Measurements from ENCODE around the gene OTP.

The OTP gene

DNA sequence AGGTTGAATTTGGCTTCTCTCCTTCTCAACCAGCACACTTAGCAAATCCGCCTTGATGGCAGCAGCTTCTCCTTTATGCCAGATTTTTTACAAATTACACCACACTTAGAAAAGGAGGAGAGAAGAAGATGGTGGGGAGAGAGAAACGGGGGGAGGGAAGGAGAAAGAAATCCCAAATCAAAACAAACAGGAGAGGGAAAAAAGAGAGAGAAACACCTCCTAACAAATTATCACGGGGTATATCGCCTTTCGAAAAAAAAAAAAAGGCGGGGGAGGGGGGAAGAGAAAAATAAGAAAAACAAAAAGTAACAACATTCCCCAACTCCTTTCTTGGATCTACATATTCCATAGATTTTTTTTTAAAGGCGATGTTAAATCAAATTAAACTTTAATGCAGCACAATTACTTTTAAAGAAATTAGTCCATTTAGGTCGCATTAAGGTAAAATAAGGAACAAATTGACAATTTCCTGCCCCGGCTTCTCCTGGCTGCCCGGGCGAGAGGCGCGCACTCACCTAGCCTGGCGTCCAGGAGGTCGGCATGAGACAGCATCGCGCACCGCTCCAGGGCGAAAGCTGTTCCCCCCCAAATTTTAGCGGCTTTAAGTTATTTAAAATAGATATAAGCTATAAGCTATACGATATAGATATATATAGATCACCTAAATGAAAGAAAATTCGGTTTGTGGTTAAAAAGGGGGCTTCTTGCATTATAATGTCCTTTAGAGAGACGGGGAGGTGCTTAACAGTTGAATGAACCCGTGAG is at the start of gene OTP:
Gene OTP, minus strand, starts transcription at position 716 of the 765 bp plus-strand sequence. Its CDS starts 164 bp downstream, at position 552.
- no peak for DNase-seq (ENCODE audit: low read depth, low spot score)

DNA sequence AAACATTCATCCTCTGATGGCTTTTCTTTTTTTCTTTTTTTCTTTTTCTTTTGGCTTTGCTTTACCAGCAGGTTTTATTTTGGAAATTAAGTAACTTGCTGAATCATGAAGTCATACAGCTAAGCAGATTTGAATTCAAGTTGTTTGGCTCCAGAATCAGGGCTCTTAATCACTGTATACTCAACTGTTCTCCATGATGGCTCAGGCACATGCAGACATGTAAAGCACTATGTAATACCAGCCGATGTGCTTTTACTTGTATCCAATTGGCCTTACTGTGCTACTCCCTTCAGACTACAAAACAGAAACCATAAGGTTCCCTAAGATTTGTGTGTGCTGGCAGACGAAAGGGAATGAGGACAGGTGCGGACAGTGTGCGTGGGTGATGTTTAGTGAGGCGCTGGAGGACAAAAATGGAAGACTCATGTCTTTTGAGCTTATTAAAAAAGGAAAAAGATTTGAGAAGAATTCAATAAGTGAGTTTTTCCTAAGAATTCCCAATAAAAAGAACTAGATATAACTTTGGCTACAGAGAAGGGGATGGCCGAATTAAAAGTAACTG is 44.7 kb upstream of the OTP start:
- no peak for DNase-seq (ENCODE audit: low read depth, low spot score)

DNA sequence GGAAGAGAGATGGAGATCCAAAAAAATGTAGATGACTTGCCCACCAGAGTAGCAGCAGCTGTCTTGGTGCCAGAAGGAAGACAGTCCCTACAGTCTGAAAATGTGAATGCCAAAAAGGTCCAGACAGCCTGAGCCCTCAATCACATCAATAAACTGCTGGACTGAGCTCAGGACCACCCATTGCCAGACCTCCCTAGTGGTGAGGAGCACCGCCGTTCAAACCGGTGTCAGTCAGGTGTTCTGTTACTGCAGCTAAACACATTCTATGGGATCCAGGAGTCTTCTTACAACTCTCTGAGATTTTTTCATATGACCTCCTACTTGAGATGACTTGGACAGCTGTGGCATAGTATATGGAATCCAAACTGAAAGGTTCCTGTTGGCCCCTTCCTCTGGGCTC is 32.0 kb upstream of the OTP start:
- no peak for DNase-seq (ENCODE audit: low read depth, low spot score)

DNA sequence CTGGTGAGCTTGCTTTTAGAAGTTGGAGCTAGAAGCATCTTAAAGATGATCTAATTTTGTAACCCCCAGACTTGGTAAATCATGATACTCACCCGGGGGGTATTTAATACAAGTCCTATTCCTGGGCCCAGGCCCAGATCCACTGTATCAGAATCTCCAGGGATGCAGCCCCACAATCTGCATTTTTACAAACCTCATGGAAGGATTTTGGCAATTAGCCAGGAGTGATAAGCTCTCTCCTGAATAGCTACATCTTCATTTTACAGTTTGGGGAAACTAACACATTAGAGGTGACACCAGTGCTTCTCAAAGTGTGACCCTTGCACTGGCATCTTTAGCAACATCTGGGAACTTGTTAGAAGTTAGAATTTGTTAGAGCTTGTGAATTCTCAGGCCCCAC is 31.2 kb upstream of the OTP start:
- DNase-seq (ENCODE audit: low read depth, low spot score), result no peak

DNA sequence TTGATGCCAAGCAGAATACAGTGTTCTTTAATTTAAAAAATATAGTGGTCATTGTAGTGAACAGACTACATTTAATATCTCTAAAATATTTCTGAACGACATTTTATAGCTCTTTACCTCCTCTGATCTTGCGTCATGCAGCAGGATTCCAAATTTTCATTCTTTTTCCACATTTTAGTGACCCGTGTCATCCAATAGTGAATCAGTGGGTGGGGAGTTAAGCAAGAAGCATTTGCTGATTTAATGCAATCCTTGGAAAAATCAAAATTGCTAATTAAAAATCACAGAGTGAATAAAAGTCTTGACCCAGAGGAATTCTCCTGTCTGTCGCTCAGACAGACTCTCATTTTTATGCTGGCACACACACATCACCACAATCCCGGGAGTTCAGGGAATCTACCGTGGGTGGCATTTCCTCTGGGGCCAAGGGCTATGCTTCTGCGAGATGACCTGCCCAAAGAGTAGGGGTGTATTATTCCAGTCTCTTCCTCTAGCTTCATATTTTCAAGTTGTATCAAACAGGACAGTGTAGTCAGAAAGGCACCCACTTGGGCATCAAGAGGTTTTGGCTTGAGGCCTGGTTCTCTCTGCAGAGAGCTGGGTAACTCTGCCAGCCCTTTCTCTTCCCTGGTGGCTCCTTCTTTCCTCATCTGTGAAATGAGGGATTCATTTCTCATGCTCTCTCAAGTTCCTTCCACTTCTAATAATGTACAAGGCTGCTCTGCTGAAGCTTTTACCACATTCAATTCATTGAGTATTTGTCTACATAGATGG is 24.8 kb upstream of the OTP start:
- no peak for DNase-seq (ENCODE audit: low read depth, low spot score)

DNA sequence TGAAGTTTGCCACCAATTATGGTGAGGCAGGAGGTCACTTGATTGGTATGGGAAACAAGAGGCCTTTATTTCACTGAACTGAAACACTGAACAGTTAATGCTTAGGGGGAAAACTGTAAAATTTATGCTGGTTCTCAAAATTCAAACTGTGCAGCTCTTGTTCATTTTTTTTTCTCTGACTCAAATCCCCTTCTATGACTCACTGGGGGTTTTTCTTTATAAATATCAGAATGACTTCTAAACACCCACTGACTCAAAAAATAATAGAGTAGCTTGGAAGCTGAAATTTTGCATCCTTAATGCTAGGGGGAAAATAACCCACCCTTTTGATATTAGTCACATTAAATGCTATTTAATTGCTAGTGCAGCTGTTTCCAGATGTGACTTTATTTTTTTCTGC is 24.1 kb upstream of the OTP start:
- no peak for DNase-seq (ENCODE audit: low read depth, low spot score)

DNA sequence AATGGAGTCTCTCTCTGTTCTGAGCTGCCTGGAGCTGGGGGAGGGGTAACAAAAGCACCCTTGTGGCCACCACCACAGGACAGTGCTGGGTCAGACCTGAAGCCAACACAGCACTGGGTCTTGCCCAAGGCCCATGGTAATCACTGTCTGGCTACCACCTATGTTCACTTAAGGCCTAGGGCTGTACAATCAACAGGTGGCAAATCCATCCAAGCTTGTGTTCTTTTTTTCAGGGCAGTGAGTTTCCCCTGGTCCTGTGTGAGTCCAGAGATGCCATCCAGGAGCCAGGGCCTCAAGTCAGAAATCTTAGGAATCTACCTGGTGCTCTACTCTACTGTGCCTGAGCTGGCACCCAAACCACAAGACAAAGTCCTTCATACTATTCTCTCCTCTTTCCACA is 20.1 kb upstream of the OTP start:
- DNase-seq (ENCODE audit: low read depth, low spot score), result no peak

DNA sequence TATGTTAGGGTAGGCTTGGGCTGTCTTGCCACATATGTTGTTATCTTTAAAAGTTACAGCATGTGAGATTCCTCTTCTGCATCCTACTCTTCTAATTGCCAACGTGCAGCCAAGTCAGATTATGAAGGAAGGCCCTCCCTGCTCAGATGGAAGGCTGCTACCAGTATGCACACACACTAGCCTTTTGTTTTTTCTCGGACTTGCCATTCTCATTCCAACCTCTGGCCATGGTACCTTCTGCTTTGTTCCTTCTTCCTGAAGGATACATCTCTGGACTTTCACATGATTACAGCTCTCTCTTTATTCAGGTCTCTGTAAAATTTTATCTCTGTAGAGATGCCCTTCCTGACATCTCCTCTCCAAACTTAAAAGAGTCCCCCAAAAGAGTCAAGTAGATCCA is 12.8 kb upstream of the OTP start:
- DNase-seq (ENCODE audit: low read depth, low spot score), result no peak

DNA sequence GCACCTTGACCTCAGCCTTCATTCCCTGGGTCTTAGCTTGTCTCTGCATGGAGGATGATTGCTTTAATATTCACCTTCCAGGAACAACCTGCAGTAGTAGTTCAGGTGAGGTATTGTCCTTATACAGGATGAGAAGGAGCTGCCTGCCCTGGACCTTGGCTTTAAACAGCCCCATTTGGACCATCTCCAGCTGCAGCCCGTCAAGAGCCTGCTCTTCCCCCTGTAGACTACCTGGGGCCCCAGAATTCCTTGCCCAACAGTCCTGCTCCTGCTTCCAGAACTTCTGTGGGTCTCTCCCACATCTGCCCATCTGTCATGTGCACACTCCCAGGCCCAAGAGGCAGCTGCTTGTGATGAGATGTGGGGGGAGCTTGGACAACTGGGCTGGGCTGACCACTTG is 12.2 kb upstream of the OTP start:
- DNase-seq (ENCODE audit: low read depth, low spot score), result no peak

DNA sequence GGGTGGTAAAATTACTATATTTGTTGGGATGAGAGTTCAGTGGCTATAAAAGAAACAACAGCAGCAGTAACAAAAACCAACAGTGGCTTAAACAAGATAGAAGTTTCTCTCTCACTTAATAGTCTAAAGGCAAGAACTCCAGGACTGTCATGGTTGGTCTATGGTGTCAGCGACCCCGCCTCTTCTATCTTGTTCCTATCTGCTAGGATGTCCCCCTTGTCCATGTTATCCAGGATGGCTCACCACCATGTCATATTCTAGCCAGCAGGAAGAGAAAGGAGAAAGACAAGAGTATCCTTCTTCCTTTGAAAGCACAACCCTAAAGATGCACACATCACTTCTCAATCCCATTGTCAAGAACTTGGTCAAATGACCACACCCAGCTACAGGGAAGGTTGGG is 11.3 kb upstream of the OTP start:
- DNase-seq (ENCODE audit: low read depth, low spot score), result no peak

DNA sequence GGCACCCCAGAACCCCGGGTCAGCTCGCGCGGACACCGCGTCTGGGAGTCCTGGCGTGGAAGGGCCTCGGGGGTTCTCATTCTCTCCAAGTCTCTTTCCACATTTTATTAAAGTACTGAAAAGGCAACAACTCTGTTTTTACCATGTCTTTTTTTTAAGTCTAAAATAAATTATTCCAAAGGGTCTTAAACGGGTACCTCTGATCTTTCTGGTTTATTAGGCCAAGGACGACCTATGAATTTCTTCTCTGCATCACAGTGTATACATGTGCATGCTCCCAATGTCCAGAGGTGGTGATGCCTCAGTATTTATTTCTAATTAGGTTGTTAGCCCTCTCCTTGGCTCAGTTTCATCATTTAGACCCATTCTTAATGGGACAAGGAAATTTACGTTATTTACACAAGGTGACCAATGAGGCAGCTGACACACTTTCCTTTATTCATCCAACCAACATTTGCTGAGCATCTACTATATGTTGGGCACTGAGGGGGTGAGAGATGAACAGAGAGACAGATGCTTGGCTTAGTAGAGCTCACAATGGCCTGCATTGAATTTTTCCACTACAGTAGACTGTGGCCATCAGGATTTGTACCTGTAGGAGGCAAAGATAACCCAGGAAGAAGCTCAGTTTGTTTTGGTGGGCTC is 7.6 kb upstream of the OTP start:
- no peak for DNase-seq (ENCODE audit: low read depth, low spot score)

DNA sequence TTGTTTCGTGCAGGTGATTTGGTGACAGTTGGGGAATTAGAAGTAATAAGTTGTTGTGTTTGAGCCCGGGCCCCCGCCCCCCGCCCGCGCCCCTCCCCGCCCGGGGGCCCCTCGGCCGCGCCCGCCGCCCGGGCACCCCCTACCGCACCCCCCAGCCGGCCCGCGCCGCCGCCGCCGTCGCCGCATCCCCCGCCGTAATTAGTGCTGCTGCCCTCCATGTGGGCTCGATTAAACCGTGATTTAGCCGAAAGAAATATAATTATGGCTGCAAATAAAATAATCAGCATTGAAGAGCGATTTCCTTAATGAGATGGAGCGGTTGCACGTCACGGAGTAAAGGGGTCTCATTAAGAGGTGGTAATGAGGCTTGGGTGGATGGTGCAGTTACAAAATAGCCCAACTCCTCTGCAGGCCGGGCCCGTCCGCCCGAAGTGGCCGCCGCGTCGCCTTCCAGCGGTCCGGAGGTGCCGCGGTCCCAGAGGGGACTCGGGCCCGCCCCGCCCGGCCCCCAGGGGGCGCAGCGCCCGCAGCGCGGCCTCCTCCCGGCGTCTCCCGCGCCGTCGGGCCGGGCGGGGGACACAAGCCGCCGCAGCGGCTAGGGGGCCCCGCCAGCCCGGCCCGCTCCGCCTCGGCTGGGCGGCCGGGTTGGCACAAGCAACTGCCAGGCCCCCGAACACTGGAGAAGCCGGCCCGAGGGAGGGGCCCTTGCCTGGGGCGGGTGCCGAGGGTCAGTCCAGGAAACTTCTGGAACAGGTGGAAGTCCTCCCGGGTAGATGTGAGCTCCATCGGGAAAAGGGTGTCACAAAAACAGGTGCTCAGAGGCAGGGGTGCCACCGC is 6.9 kb upstream of the OTP start:
- no peak for DNase-seq (ENCODE audit: low read depth, low spot score)

DNA sequence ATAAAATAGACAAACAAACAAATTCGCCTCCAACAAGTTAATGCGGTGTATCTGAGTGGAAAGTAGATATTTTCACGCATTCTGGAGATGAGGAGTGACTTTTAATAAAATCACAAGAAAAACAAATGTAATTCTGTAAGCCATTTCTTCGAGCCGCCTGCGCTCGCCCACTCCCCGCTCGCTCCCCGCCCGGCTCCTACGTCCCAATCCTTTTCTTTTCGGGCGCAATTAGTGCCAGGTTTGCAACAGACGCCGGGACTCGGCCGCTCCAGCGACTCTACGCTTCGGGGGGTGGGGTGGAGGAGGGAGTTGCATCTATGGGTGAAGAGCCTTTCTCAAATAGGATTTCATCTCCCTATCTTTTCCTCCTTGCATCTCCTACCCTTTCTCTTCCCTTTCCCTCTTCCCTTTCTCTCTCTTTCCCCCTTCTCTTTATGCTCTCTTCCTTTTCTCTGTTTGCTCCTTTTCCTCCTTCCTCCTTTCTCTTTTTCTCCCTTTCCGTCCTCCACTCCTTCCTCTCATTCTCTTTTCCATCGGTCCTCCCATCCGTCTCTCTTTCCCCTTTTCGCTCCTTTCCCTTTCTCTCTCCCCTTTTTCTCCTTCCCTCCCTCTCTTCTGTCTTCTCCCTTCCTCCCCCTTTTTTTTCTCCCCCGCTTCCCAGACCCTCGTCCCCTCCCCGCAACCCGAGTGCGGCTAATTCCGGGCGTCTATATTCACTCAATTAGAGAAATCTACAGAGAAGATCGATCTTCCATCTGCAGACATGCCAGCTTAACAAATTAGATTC is 6.1 kb upstream of the OTP start:
- no peak for DNase-seq (ENCODE audit: low read depth, low spot score)

DNA sequence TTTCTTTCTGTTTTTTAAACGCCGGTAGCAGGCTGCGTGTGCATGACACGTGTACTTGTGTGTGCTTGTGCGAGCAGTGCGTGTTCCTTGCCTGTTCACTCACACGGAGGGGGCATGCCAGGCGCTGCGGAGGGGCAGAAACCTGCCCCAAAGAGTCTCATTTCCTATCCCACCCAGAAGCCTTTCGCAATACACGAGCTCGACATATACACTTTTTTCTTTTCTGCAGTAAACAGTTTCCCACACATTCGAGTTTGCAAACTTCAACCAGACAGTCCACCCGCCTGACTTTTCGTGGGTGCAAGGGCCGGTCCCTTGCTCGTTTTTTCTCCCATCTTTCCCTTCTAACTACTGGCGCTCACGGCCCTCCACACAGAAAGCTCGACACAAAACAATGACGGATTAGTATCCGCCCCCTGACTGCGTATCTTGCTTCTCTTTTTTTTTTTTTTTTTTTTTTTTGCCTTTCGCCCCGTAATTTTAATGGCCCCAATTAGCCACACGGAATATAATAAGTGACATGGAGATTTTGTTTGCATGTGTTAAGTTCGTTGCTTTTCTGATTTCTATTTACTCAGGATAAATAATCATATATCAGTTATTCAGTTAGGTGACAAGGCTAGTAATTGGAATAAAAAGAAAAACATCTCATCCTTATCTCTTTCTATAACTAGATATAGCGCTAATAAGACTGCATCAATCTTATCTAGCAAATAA is 5.3 kb upstream of the OTP start:
- no peak for DNase-seq (ENCODE audit: low read depth, low spot score)

DNA sequence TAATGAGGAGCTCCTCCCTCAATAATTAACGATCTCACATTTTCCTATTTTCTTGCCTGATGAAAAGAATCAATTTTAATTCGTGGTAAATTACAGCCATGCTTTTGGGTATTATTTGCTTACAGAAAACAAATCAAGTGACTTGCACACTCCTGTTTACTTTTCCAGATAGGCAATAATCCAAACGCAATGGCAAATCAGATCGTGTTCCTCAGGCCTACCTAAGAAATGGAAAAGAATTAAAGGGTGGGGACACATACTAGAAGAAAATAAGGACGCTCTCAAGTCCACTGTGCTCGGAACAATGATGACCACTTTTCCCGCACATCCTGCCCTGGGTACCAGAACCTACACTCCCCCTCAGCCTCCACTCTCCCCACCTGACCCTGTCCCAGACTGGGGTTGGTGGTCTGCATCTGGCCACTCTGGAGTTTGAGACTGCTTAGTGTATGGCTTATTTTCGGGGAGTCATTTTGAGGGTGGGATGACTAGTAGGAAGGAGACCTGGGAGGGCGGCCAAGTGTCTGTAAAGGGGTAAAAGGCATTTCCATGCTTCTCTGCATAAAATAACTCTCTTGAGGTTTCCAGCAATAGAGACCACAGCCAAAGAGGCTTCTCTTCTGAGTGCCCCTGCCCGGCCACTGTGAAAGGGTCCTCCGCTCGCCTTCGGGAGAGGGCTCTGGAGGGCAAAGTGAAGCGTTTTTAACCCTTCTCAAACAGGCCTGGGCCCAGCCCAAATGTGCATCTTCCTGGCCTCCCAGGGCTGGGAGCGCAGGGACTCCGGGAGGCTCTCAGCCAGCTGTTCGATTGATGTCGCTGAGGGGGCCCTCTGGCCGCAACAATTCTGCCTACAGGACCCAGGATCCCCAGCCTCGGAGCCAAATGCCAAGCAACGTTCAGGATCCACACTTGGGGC is 4.5 kb upstream of the OTP start:
- DNase-seq (ENCODE audit: low read depth, low spot score), result no peak

DNA sequence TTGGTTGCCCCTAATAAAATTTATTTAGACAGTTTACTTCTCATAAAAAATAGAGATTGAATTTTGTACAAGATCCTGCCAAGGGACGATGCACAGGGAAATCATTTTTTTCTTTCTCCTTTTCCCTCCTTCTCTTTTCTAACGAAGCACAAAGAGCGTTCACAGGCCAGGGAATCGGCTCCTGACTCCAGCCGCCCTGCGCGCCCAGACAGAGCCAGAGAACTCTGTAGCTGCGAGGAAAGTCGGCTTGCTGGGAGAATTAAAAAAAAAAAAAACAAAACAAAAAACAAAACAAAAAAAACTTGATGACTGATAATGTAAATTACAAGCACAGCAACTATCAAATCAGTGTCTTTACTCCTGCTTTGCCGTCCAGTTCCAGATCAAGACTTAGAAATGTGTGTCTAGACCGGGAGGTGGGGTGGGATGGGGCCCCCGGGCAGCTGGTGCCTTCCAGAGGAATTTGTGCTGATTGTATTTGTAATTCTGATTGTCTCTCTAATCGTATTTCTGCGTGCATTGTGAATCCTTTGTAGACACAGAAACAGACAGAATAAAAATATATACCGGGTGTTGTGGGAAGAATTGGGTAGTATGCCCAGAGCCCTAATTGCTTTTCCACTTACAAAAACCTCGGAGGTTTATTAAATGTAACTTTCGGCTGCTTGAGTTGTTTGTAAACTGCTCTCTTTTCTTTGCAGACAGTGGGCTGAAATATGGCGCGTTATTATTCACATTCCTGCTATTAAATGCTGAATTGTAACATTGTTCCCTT is 3.6 kb upstream of the OTP start:
- DNase-seq (ENCODE audit: low read depth, low spot score), result no peak

DNA sequence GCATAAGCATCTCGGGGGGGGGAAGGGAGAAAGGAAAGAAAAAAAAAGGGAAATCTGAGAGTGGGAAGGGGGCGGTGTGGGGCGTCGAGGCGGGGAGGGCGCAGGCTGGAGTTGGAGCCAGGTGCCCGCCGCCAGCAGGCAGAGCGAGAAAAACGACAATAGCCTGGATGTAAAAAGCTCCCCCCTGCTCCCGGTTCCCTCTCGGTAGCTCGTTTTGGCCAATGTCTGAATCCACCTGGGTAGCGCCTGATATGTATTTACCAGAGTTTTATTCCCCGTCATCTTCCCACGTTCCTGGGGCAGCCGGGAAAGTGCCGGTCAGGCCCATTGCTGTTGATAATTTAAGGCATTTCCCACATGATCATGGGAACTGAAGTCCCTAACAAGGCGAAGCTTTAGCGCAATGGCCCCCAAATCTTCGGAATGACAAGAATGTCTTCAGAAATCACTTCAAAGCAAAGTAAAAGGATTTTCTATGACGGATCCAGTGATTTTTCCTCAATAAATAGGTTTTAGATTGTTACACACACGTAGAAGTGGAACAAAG is 3.0 kb upstream of the OTP start:
- no peak for DNase-seq (ENCODE audit: low read depth, low spot score)
